HG03064 (cell line): ENCODE results near the gene CCND2.
"Not testable (repeated sequence)": the region's sequence is repeated elsewhere in the genome, so short reads cannot be mapped to it uniquely, and the experiment has no call there.

Experiments used
- ATAC-seq: cut with Tn5 transposase; IDR thresholded peaks from one replicate; pipeline ENCODE4 v1.9.1; 2021; ENCODE audit warnings: low read depth; ENCODE audit not compliant: unreplicated experiment

Gene CCND2

GRCh38 chr12:4273652-4274395 lies at the start of gene CCND2:
CCND2 (plus strand) TSS chr12:4273762; CDS start chr12:4274041, 279 bp downstream.
- no peak for ATAC-seq

- ATAC-seq = no peak
Observed at GRCh38 chr12:4224206-4224889, 49.2 kb upstream of the CCND2 start.

GRCh38 chr12:4225571-4225970 lies 48.0 kb upstream of the CCND2 start:
- ATAC-seq = no peak

GRCh38 chr12:4227046-4227445 lies 46.5 kb upstream of the CCND2 start:
- ATAC-seq = no peak

GRCh38 chr12:4228122-4228580 lies 45.4 kb upstream of the CCND2 start:
- no peak for ATAC-seq

GRCh38 chr12:4230526-4230925 lies 43.0 kb upstream of the CCND2 start:
- no peak for ATAC-seq

- ATAC-seq = no peak
Observed at GRCh38 chr12:4238577-4238976, 35.0 kb upstream of the CCND2 start.

- no peak for ATAC-seq
Observed at GRCh38 chr12:4239746-4240145, 33.8 kb upstream of the CCND2 start.

- ATAC-seq = no peak
Observed at GRCh38 chr12:4240161-4240783, 33.3 kb upstream of the CCND2 start.

- ATAC-seq = no peak
Observed at GRCh38 chr12:4240981-4241380, 32.6 kb upstream of the CCND2 start.

GRCh38 chr12:4241592-4241991 lies 32.0 kb upstream of the CCND2 start:
- no peak for ATAC-seq

- no peak for ATAC-seq
Observed at GRCh38 chr12:4242595-4242994, 31.0 kb upstream of the CCND2 start.

- no peak for ATAC-seq
Observed at GRCh38 chr12:4243091-4243490, 30.5 kb upstream of the CCND2 start.

- ATAC-seq = not testable (repeated sequence)
Observed at GRCh38 chr12:4243491-4244100, 30.0 kb upstream of the CCND2 start.

GRCh38 chr12:4244868-4245267 lies 28.7 kb upstream of the CCND2 start:
- ATAC-seq = no peak

GRCh38 chr12:4245446-4245845 lies 28.1 kb upstream of the CCND2 start:
- no peak for ATAC-seq

GRCh38 chr12:4246116-4246515 lies 27.4 kb upstream of the CCND2 start:
- ATAC-seq = no peak

GRCh38 chr12:4250691-4251090 lies 22.9 kb upstream of the CCND2 start:
- ATAC-seq = no peak

GRCh38 chr12:4251216-4251891 lies 22.2 kb upstream of the CCND2 start:
- no peak for ATAC-seq

GRCh38 chr12:4251967-4252366 lies 21.6 kb upstream of the CCND2 start:
- no peak for ATAC-seq

- ATAC-seq = no peak
Observed at GRCh38 chr12:4252601-4253000, 21.0 kb upstream of the CCND2 start.
